Endothelial cell of umbilical vein (primary cell): ENCODE results near the gene SHC1.

ENCODE experiments used
- CTCF ChIP-seq, 2 donors: IDR thresholded peaks; 1 replicate in 1 of 2; 2 replicates in 1 of 2; pipeline ENCODE4 v1.5.1; 2011; ENCODE audit warnings: low read length in 2 of 2, mild to moderate bottlenecking in 2 of 2, moderate library complexity in 2 of 2, control low read depth in 1 of 2, inconsistent platforms in 1 of 2, low read depth in 1 of 2; ENCODE audit not compliant: insufficient read depth in 1 of 2; ENCODE audit errors: extremely low read depth in 1 of 2
- EZH2 ChIP-seq: IDR thresholded peaks from 2 replicates; pipeline ENCODE4 v1.6.1; 2012; ENCODE audit warnings: borderline replicate concordance, low read depth, mild to moderate bottlenecking, moderate library complexity, low read length, inconsistent platforms; ENCODE audit not compliant: severe bottlenecking
- JUN ChIP-seq: IDR thresholded peaks from 2 replicates; pipeline ENCODE4 v1.6.1; 2011; ENCODE audit warnings: borderline replicate concordance, low read depth; ENCODE audit not compliant: insufficient read length, insufficient read depth
- POLR2A ChIP-seq: IDR thresholded peaks from 2 replicates; pipeline ENCODE4 v1.6.1; 2012; ENCODE audit warnings: low read depth, mild to moderate bottlenecking, control low read depth, low read length
- POLR2AphosphoS5 ChIP-seq: IDR thresholded peaks from 2 replicates; pipeline ENCODE4 v1.6.1; 2012; ENCODE audit warnings: low read depth, mild to moderate bottlenecking, control low read depth, low read length, moderate library complexity; ENCODE audit not compliant: insufficient read depth

GRCh38 chr1:155017041-155017945, 46.7 kb upstream of the SHC1 start:
- TF ChIP-seq CTCF (IDR thresholded peaks at IDR 0.05; ENCODE audit: extremely low read depth in 1 of 2, insufficient read depth in 1 of 2, low read depth in 1 of 2, low read length in 2 of 2) (peak; percentile 100), POLR2A (peak; percentile 57), EZH2 (no peak), POLR2AphosphoS5 (peak; percentile 78), JUN (no peak)
